ENCODE results near the gene GALNT2. TPM values are rescaled to one million over a fixed set of nuclear protein-coding genes. Genes with fewer than 3 reads are reported as not detected.

Gene GALNT2
- total and polyA plus RNA-seq, 9 of the 15 experiments (the other 6 are each of a cell fraction or from before 2014, with no cell fraction given) = 1.6 to 106 (median 51.9) TPM

DNA sequence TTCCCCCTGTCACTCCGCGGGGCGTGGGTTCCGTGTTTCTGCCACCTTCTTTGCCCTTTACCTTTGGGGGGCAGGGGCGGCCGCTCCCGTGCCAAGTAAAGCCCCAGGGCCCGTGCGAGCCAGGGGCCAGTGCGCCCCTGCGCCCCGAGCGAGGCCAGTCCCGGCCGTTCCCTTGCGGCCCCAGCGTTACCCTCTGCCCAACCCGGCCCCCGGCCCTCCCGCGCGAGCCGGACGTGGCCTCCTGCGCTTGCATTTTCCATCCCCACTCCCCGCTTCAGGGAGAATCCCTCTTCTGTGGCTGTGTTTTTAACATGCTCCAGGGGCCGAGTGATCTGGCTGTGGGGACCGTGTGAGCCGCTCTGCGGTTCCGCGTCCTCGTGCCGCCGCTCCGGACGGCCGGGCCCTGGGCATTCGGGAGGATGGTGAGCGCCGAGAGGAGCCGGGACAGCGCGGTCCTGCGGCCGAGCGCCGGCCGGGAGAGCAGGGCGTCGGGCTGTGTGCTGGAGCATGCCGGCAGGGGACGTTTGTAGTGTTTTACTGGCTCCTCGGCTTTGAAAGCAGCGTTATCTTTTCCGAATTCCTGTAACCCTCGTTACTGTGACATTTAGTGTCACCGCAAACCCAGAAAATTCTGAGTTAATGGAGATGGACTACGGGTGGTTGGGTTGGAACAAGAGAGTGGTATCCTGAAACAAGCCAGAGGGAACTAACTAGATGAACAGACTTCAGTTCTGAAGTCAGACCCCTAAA is 1.0 kb downstream of the GALNT2 start (continued):
- TF ChIP-seq, protein P1, sequence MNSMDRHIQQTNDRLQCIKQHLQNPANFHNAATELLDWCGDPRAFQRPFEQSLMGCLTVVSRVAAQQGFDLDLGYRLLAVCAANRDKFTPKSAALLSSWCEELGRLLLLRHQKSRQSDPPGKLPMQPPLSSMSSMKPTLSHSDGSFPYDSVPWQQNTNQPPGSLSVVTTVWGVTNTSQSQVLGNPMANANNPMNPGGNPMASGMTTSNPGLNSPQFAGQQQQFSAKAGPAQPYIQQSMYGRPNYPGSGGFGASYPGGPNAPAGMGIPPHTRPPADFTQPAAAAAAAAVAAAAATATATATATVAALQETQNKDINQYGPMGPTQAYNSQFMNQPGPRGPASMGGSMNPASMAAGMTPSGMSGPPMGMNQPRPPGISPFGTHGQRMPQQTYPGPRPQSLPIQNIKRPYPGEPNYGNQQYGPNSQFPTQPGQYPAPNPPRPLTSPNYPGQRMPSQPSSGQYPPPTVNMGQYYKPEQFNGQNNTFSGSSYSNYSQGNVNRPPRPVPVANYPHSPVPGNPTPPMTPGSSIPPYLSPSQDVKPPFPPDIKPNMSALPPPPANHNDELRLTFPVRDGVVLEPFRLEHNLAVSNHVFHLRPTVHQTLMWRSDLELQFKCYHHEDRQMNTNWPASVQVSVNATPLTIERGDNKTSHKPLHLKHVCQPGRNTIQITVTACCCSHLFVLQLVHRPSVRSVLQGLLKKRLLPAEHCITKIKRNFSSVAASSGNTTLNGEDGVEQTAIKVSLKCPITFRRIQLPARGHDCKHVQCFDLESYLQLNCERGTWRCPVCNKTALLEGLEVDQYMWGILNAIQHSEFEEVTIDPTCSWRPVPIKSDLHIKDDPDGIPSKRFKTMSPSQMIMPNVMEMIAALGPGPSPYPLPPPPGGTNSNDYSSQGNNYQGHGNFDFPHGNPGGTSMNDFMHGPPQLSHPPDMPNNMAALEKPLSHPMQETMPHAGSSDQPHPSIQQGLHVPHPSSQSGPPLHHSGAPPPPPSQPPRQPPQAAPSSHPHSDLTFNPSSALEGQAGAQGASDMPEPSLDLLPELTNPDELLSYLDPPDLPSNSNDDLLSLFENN (IDR thresholded peaks at IDR 0.05; ENCODE audit: low read depth in 2 of 2, low read length in 2 of 2) = no peak
- peak; percentile 13; the same call in 1 of the 2 replicates for TF ChIP-seq BCOR (IDR thresholded peaks at IDR 0.05)
- TF ChIP-seq, protein P2, sequence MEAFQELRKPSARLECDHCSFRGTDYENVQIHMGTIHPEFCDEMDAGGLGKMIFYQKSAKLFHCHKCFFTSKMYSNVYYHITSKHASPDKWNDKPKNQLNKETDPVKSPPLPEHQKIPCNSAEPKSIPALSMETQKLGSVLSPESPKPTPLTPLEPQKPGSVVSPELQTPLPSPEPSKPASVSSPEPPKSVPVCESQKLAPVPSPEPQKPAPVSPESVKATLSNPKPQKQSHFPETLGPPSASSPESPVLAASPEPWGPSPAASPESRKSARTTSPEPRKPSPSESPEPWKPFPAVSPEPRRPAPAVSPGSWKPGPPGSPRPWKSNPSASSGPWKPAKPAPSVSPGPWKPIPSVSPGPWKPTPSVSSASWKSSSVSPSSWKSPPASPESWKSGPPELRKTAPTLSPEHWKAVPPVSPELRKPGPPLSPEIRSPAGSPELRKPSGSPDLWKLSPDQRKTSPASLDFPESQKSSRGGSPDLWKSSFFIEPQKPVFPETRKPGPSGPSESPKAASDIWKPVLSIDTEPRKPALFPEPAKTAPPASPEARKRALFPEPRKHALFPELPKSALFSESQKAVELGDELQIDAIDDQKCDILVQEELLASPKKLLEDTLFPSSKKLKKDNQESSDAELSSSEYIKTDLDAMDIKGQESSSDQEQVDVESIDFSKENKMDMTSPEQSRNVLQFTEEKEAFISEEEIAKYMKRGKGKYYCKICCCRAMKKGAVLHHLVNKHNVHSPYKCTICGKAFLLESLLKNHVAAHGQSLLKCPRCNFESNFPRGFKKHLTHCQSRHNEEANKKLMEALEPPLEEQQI (IDR thresholded peaks at IDR 0.05) = no peak
- no peak for TF ChIP-seq FUS (optimal IDR thresholded peaks at IDR 0.05; ENCODE audit: low read depth, low read length)
- peak; percentile 83 for TF ChIP-seq L3MBTL2 (IDR thresholded peaks at IDR 0.05)
- TF ChIP-seq ARNT (IDR thresholded peaks at IDR 0.05) = no peak
- no peak for TF ChIP-seq ZNF140 (CRISPR knock-in tag; IDR thresholded peaks at IDR 0.05)
- TF ChIP-seq C11orf30 (IDR thresholded peaks at IDR 0.05; ENCODE audit: low read depth) = no peak
- TF ChIP-seq, protein P3, sequence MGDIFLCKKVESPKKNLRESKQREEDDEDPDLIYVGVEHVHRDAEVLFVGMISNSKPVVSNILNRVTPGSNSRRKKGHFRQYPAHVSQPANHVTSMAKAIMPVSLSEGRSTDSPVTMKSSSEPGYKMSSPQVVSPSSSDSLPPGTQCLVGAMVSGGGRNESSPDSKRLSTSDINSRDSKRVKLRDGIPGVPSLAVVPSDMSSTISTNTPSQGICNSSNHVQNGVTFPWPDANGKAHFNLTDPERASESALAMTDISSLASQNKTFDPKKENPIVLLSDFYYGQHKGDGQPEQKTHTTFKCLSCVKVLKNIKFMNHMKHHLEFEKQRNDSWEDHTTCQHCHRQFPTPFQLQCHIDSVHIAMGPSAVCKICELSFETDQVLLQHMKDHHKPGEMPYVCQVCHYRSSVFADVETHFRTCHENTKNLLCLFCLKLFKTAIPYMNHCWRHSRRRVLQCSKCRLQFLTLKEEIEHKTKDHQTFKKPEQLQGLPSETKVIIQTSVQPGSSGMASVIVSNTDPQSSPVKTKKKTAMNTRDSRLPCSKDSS (IDR thresholded peaks at IDR 0.05; ENCODE audit: low read depth, partially characterized antibody) = no peak
- no peak for TF ChIP-seq ZNF23 (CRISPR knock-in tag; IDR thresholded peaks at IDR 0.05)
- TF ChIP-seq, protein P4, sequence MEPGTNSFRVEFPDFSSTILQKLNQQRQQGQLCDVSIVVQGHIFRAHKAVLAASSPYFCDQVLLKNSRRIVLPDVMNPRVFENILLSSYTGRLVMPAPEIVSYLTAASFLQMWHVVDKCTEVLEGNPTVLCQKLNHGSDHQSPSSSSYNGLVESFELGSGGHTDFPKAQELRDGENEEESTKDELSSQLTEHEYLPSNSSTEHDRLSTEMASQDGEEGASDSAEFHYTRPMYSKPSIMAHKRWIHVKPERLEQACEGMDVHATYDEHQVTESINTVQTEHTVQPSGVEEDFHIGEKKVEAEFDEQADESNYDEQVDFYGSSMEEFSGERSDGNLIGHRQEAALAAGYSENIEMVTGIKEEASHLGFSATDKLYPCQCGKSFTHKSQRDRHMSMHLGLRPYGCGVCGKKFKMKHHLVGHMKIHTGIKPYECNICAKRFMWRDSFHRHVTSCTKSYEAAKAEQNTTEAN (CRISPR knock-in tag; IDR thresholded peaks at IDR 0.05) = no peak
- no peak for TF ChIP-seq PHF8 (IDR thresholded peaks at IDR 0.05; ENCODE audit: borderline replicate concordance, low read length)
- TF ChIP-seq FIP1L1 (IDR thresholded peaks at IDR 0.05; ENCODE audit: low read depth, low read length, poor library complexity, severe bottlenecking) = peak; percentile 72
- no peak for TF ChIP-seq ZNF717 (CRISPR knock-in tag; IDR thresholded peaks at IDR 0.05)
- TF ChIP-seq ADNP (tag; IDR thresholded peaks at IDR 0.05) = no peak
- no peak for TF ChIP-seq BDP1 (IDR thresholded peaks at IDR 0.05; ENCODE audit: insufficient read depth, insufficient read length)
- no peak for TF ChIP-seq RB1 (IDR thresholded peaks at IDR 0.05; ENCODE audit: low read depth)
- TF ChIP-seq ZNF764 (CRISPR knock-in tag; IDR thresholded peaks at IDR 0.05; ENCODE audit: low read depth) = no peak
- TF ChIP-seq RBM14 (IDR thresholded peaks at IDR 0.05; ENCODE audit: borderline replicate concordance, insufficient read depth, low read depth, low read length) = no peak

All from K562 (cell line).